BLaER1 treated with 17β-estradiol and CSF1 and Interleukin-3, amounts not matched to agents 10 nM and 100 nM (cell line): ENCODE data around the gene ST6GALNAC2.

Source experiments
- H3K27ac ChIP-seq, 11 experiments: shearing (Covaris generic); formaldehyde crosslinking; 2 replicates each; pipeline ENCODE4 v1.8.1; 2022
- H3K27me3 ChIP-seq, 11 experiments: shearing (Covaris generic); formaldehyde crosslinking; 2 replicates each; pipeline ENCODE4 v1.8.1; 2022
- H3K36me3 ChIP-seq, 11 experiments: shearing (Covaris generic); formaldehyde crosslinking; 2 replicates each; pipeline ENCODE4 v1.8.1; 2022
- H3K4me1 ChIP-seq, 10 experiments: shearing (Covaris generic); formaldehyde crosslinking; 2 replicates each; pipeline ENCODE4 v1.8.1; 2022
- H3K4me2 ChIP-seq, 11 experiments: shearing (Covaris generic); formaldehyde crosslinking; 2 replicates each; pipeline ENCODE4 v1.8.1; 2022
- H3K4me3 ChIP-seq, 10 experiments: shearing (Covaris generic); formaldehyde crosslinking; 2 replicates each; pipeline ENCODE4 v1.8.1; 2022
- H3K9ac ChIP-seq, 11 experiments: shearing (Covaris generic); formaldehyde crosslinking; 2 replicates each; pipeline ENCODE4 v1.8.1; 2022
- H3K9me3 ChIP-seq, 11 experiments: shearing (Covaris generic); formaldehyde crosslinking; replicated peaks in 1 of 11; 2 replicates each; pipeline ENCODE4 v1.8.1; 2022
- H4K20me1 ChIP-seq, 11 experiments: shearing (Covaris generic); formaldehyde crosslinking; 2 replicates each; pipeline ENCODE4 v1.8.1; 2022
- Cebpa-rat ChIP-seq, 11 experiments: shearing (Covaris generic); IDR thresholded peaks; 2 replicates each; pipeline ENCODE4 v1.8.1; 2022

The ST6GALNAC2 gene

DNA sequence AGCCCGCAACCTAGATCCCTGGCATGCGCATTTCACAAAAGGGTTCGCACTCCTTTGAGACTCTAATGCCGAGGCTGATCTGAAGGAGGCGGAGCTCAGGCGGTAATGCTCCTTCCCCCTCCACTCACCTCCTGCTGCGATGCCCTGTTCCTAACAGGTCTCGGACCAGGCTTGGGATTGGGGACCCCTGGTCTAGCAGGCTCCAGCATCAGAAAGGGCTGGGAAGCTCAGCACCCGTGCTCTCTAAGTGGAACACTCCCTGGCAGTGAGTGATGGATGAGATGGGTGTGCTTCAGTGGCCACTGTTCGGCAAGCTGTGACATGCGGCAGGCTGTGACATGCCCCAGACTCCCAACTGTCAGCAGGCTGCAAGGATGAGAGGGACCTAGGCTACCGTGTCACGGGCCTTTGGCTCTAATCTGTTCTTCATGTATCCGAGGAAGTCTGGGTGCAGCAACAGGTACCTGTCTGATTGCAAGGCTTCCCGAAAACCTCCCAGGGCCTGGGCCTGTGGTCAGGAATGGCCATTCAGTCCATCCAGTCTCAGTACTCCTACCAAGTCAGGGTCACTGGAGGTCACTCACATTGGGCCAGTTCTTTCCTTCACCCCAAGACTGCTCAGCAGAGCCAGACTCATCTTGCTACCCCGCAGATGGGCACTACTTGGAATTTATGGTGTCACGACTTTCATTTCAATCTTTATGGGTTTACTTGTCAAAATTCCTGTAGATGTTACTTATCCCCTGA lies 1.3 kb upstream of the ST6GALNAC2 start:
- peaks cover 11 to 40% (median 34%) of the 10 kb centered on the region in 10 experiments; a peak in 17 of 20 replicates for H3K4me1 ChIP-seq
- no peaks in the 10 kb centered on the region for H3K36me3 ChIP-seq
- H3K27ac ChIP-seq = no peak overlapping the region
- peaks cover 0 to 6% (median 0%) of the 10 kb centered on the region in 11 experiments; a peak in 1 of 22 replicates for H3K9me3 ChIP-seq
- no peak overlapping the region for H3K9ac ChIP-seq
- peak overlapping the region in 1 of 10 experiments; percentile 14; a peak in 1 of 20 replicates for H3K4me3 ChIP-seq
- peak overlapping the region; percentile 6 to 90 (median 48); a peak in 17 of 22 replicates for H3K4me2 ChIP-seq
- H3K27me3 ChIP-seq = peaks cover 66 to 82% (median 76%) of the 10 kb centered on the region in 11 experiments
- no peak for TF ChIP-seq Cebpa-rat (IDR thresholded peaks at IDR 0.05)
- peaks cover 0 to 29% (median 26%) of the 10 kb centered on the region in 11 experiments; a peak in 16 of 22 replicates for H4K20me1 ChIP-seq

DNA sequence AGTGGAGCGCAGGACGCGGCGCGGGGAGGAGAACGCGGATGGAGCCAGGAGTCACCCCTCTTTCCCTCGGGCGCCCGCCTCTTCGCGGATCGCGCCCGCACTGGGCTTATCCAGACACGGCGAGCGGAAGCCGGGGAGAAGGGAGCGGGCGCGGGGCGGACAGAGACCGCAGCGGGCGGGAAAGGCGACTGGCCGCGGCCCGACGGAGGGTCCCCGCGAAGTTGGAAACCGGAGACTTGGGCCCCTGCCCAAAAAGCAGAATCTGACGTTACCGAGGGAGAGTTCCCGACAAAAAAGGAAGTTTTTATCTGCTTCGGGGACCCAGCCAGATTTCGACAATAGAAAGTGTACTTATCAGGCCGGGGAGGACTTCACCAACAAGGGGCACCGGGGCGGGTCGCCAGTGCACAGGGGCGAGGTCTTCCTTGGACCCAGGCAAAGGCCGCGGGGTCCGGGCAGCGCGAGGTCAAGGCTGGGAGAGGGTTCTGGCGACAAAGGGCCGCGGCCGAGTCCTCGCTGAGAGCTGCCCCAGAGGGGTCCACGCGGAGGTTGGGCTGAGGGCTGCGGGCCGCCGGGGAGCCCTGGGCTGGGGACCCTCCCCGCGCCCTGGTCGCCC lies 519 bp downstream of the ST6GALNAC2 start:
- Histone ChIP-seq H3K27me3 (peaks cover 66 to 91% (median 84%) of the 10 kb centered on the region in 11 experiments), H3K4me3 (peak overlapping the region; percentile 49 to 72 (median 63)), H4K20me1 (peaks cover 0 to 29% (median 26%) of the 10 kb centered on the region in 11 experiments; a peak in 16 of 22 replicates), H3K9ac (peak overlapping the region; percentile 19 to 78 (median 64); a peak in 21 of 22 replicates), H3K36me3 (no peaks in the 10 kb centered on the region), H3K27ac (0 out of 22 replicates have a peak overlapping the region, but pooled peaks of 2 of the 11 experiments have one; percentile 4 to 8), H3K4me1 (peaks cover 15 to 38% (median 33%) of the 10 kb centered on the region in 10 experiments; a peak in 17 of 20 replicates), H3K4me2 (peak overlapping the region; percentile 89 to 100 (median 99)), H3K9me3 (peaks cover 0 to 6% (median 0%) of the 10 kb centered on the region in 11 experiments; a peak in 1 of 22 replicates)
- no peak for TF ChIP-seq Cebpa-rat (IDR thresholded peaks at IDR 0.05)

GRCh38 chr17:76584427-76585032 lies 1.1 kb downstream of the ST6GALNAC2 start:
- Histone ChIP-seq H3K9me3 (peaks cover 0 to 6% (median 0%) of the 10 kb centered on the region in 11 experiments; a peak in 1 of 22 replicates), H3K27ac (no peak overlapping the region), H3K4me3 (peak overlapping the region; percentile 49 to 72 (median 63)), H4K20me1 (peaks cover 0 to 29% (median 26%) of the 10 kb centered on the region in 11 experiments; a peak in 16 of 22 replicates), H3K27me3 (peaks cover 64 to 90% (median 83%) of the 10 kb centered on the region in 11 experiments), H3K4me2 (peak overlapping the region; percentile 89 to 100 (median 99)), H3K36me3 (no peaks in the 10 kb centered on the region), H3K9ac (peak overlapping the region in 9 of 11 experiments; percentile 57 to 78 (median 64); a peak in 11 of 22 replicates), H3K4me1 (peaks cover 15 to 34% (median 28%) of the 10 kb centered on the region in 10 experiments; a peak in 17 of 20 replicates)
- TF ChIP-seq Cebpa-rat (IDR thresholded peaks at IDR 0.05) = no peak

DNA sequence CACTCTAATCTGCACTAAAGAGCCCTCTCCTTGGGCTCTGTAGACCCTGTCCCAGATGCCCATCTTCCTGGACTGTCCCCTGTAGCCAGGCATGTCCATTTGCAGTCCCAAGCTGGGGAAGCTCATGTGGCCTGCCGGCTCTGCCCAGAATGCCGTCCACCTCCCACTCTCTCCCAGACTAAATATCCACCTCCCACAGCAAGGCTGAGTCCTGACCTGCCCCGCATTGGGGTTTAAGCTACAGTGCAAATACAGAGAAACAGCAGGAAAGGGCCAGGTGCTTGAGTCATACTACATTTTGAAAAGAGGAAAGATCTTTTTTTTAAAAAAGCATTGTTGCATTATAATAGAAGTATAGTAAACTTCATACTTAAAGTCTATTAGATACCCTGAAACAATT lies 3.0 kb downstream of the ST6GALNAC2 start:
- Histone ChIP-seq H3K9me3 (no peaks in the 10 kb centered on the region), H3K9ac (no peak overlapping the region), H3K4me2 (no peak overlapping the region), H3K27ac (no peak overlapping the region), H3K27me3 (peaks cover 48 to 71% (median 66%) of the 10 kb centered on the region in 11 experiments), H3K4me3 (no peak overlapping the region), H3K36me3 (no peaks in the 10 kb centered on the region), H3K4me1 (peaks cover 22 to 43% (median 36%) of the 10 kb centered on the region in 10 experiments; a peak in 19 of 20 replicates), H4K20me1 (peaks cover 0 to 29% (median 26%) of the 10 kb centered on the region in 11 experiments; a peak in 16 of 22 replicates)
- no peak for TF ChIP-seq Cebpa-rat (IDR thresholded peaks at IDR 0.05)

GRCh38 chr17:76581515-76581914 lies 4.1 kb downstream of the ST6GALNAC2 start:
- Histone ChIP-seq H3K4me1 (peaks cover 18 to 38% (median 29%) of the 10 kb centered on the region in 10 experiments; a peak in 19 of 20 replicates), H3K27me3 (peaks cover 36 to 60% (median 55%) of the 10 kb centered on the region in 11 experiments), H3K4me3 (no peak overlapping the region), H3K9ac (no peak overlapping the region), H3K9me3 (no peaks in the 10 kb centered on the region), H3K4me2 (no peak overlapping the region), H3K27ac (no peak overlapping the region), H3K36me3 (no peaks in the 10 kb centered on the region), H4K20me1 (peaks cover 0 to 22% (median 19%) of the 10 kb centered on the region in 11 experiments; a peak in 15 of 22 replicates)
- TF ChIP-seq Cebpa-rat (IDR thresholded peaks at IDR 0.05) = no peak

GRCh38 chr17:76579281-76579680 lies 6.4 kb downstream of the ST6GALNAC2 start:
- Histone ChIP-seq H3K27me3 (peaks cover 25 to 48% (median 34%) of the 10 kb centered on the region in 11 experiments), H4K20me1 (peaks cover 0 to 2% (median 0%) of the 10 kb centered on the region in 11 experiments; a peak in 4 of 22 replicates), H3K27ac (no peak overlapping the region), H3K4me2 (peak overlapping the region; percentile 1 to 55 (median 29); a peak in 18 of 22 replicates), H3K9me3 (no peaks in the 10 kb centered on the region), H3K9ac (no peak overlapping the region), H3K4me3 (no peak overlapping the region), H3K36me3 (no peaks in the 10 kb centered on the region), H3K4me1 (peaks cover 9 to 19% (median 12%) of the 10 kb centered on the region in 10 experiments; a peak in 16 of 20 replicates)
- no peak for TF ChIP-seq Cebpa-rat (IDR thresholded peaks at IDR 0.05)

DNA sequence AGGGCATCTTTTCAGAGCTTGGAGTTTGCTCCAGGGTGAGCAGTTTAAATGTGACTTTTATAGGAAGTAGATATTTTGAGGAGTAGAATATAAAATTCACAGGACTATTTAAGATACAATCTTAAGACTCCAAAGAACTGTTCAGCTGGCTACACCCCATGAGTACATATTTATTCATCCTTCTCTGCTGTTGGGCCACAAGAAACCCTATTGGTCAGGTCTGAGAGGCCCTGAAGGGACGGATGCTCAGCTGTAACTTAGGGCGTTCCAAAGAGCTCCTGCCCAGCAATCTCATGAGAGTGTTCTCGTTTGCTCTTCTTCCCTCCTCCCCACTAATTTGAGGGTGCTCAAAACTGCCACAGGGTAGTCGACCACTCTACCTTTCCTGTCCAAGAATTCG lies 7.3 kb downstream of the ST6GALNAC2 start:
- no peaks in the 10 kb centered on the region for H3K36me3 ChIP-seq
- peaks cover 0 to 9% (median under 1%) of the 10 kb centered on the region in 11 experiments; a peak in 6 of 22 replicates for H4K20me1 ChIP-seq
- no peaks in the 10 kb centered on the region for H3K9me3 ChIP-seq
- no peak for TF ChIP-seq Cebpa-rat (IDR thresholded peaks at IDR 0.05)
- no peak overlapping the region for H3K27ac ChIP-seq
- peaks cover 22 to 48% (median 30%) of the 10 kb centered on the region in 11 experiments for H3K27me3 ChIP-seq
- no peak overlapping the region for H3K4me3 ChIP-seq
- peak overlapping the region in 3 of 11 experiments; percentile 35 to 55 (median 43); a peak in 2 of 22 replicates for H3K4me2 ChIP-seq
- no peak overlapping the region for H3K9ac ChIP-seq
- H3K4me1 ChIP-seq = peaks cover 10 to 19% (median 12%) of the 10 kb centered on the region in 10 experiments; a peak in 18 of 20 replicates

GRCh38 chr17:76577876-76578275 lies 7.8 kb downstream of the ST6GALNAC2 start:
- Histone ChIP-seq H3K9ac (no peak overlapping the region), H3K9me3 (no peaks in the 10 kb centered on the region), H3K27me3 (peaks cover 24 to 48% (median 29%) of the 10 kb centered on the region in 11 experiments), H3K4me2 (no peak overlapping the region), H3K27ac (no peak overlapping the region), H4K20me1 (peaks cover 0 to 14% (median 5%) of the 10 kb centered on the region in 11 experiments; a peak in 14 of 22 replicates), H3K4me1 (peaks cover 12 to 20% (median 15%) of the 10 kb centered on the region in 10 experiments; a peak in 19 of 20 replicates), H3K4me3 (no peak overlapping the region), H3K36me3 (no peaks in the 10 kb centered on the region)
- no peak for TF ChIP-seq Cebpa-rat (IDR thresholded peaks at IDR 0.05)
